Calu3 (cell line): ENCODE measurements around the gene RUNDC1. TPM values are rescaled to one million over a fixed set of nuclear protein-coding genes. Genes with fewer than 3 reads are reported as not detected.

ENCODE experiments used
- Bru-seq: library from RNA; stranded (reverse); fragments of 400-500 nt; gene quantifications from one replicate; lab custom pipeline; 2021; lab: Mats Ljungman, UMichigan
- BruChase-seq, 2 experiments: library from RNA; stranded (reverse); fragments of 400-500 nt; gene quantifications; one replicate each; lab custom pipeline; 2021; lab: Mats Ljungman, UMichigan
- BruUV-seq: library from RNA; stranded (reverse); fragments of 400-500 nt; replicated peaks from 2 replicates; lab custom pipeline; 2021; lab: Mats Ljungman, UMichigan
- CTCF ChIA-PET: fragments of 300-600 bp; sonication (Branson Sonifier 250); formaldehyde crosslinking; loops from one replicate; lab custom pipeline; 2022; ENCODE audit warnings: antibody characterized with exemption; lab: Charles Lee
- DNase-seq: peaks from one replicate; pipeline ENCODE4 v3.0.0; 2022
- H3K27ac Mint-ChIP-seq: one replicate; pipeline ENCODE4 v1.8.0; 2022; ENCODE audit warnings: mixed read lengths; ENCODE audit not compliant: unreplicated experiment
- H3K27me3 Mint-ChIP-seq: one replicate; pipeline ENCODE4 v1.8.0; 2022; ENCODE audit warnings: mixed read lengths; ENCODE audit not compliant: unreplicated experiment
- H3K36me3 Mint-ChIP-seq: one replicate; pipeline ENCODE4 v1.8.0; 2022; ENCODE audit warnings: mild to moderate bottlenecking, moderate library complexity, mixed read lengths; ENCODE audit not compliant: insufficient read depth, unreplicated experiment
- H3K4me1 Mint-ChIP-seq: one replicate; pipeline ENCODE4 v1.8.0; 2022; ENCODE audit warnings: mild to moderate bottlenecking, low read depth, mixed read lengths; ENCODE audit not compliant: unreplicated experiment
- H3K4me3 Mint-ChIP-seq: one replicate; pipeline ENCODE4 v1.8.0; 2022; ENCODE audit warnings: mild to moderate bottlenecking, low read depth, moderate library complexity, mixed read lengths; ENCODE audit not compliant: unreplicated experiment
- H3K9me3 Mint-ChIP-seq: one replicate; pipeline ENCODE4 v1.8.0; 2022; ENCODE audit warnings: low read depth, mixed read lengths; ENCODE audit not compliant: unreplicated experiment
- intact Hi-C: fragments of 100-400 bp; cut with micrococcal nuclease; formaldehyde crosslinking; loops from one replicate; pipeline ENCODE4 v1.10.0; 2022; ENCODE audit not compliant: unreplicated experiment
- long read RNA-seq: library from polyadenylated mRNA; stranded (forward); transcript quantifications from one replicate; pipeline ENCODE4 v2.0.0, GENCODE V29; 2022
- total RNA-seq: library from RNA; stranded (reverse); gene quantifications from 2 replicates; pipeline ENCODE4 v1.2.3, GENCODE V29; 2022
- TF ChIP-seq, protein P1 (sequence below): fragments of 200-600 bp; IDR thresholded peaks from one replicate; pipeline ENCODE4 v1.8.0; 2022; ENCODE audit warnings: antibody characterized with exemption; ENCODE audit not compliant: unreplicated experiment

The RUNDC1 gene
- total RNA-seq (32.8 and 35.4 TPM in 2 replicates), Bru-seq, nascent RNA (percentile 89 among the genes with signal in this experiment), BruChase-seq, experiment 1, labeled RNA remaining after a 6-hour chase (percentile 93 among the genes with signal in this experiment), BruChase-seq, experiment 2, labeled RNA remaining after a 2-hour chase (percentile 92 among the genes with signal in this experiment)
- long read RNA-seq, transcript RUNDC1-201 (5 exons, 3,828 nt), result major isoform, 30 of 39 reads
- long read RNA-seq, partial matches to known transcripts, result 0 of 39 reads
- long read RNA-seq, other reads (novel, unspliced or antisense), result 9 of 39 reads

DNA sequence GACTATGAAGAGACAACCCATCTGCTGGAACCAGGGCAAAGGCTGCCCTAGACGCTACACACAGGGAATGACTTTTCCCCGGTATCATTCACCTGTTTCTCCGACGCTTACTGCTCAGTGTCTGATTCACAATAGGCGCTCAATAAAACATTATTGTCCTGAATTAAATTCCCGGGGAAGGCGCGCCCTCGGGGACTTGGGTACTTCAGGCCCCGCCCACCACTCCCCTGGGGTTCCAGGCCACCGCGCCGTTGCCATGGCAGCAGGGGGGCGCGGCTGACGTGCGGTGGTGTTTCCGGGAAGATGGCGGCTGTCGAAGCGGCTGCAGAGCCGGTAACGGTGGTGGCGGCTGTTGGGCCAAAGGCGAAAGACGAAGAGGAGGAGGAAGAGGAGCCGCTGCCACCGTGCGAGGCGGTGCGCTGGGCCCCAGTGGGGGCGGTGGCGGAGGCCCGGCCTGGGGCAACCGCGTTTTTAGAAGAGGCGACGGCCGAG lies at the start of gene RUNDC1:
Gene RUNDC1 (plus strand): TSS at position 292 of the 492 bp plus-strand sequence. CDS start 12 bp downstream, at position 304.
- CTCF ChIA-PET, result interaction anchor here (0.8 to 1.3 kb wide), 5 partner anchors 9 to 149 kb away, joined by 3 read pairs; partner anchors contain the start of gene RPL27
- Mint-ChIP-seq H3K27me3 (no peaks in the 10 kb centered on the region), H3K4me3 (peak within 1 kb of the TSS; percentile 98), H3K27ac (peak within 1 kb of the TSS; percentile 86), H3K36me3 (peaks cover 48% of the 10 kb centered on the region), H3K9me3 (no peaks in the 10 kb centered on the region), H3K4me1 (peaks cover 33% of the 10 kb centered on the region)
- BruUV-seq, result no TSS peak
- intact Hi-C loops, result no loop called here
- peak; percentile 99 for DNase-seq
- TF ChIP-seq, protein P1, sequence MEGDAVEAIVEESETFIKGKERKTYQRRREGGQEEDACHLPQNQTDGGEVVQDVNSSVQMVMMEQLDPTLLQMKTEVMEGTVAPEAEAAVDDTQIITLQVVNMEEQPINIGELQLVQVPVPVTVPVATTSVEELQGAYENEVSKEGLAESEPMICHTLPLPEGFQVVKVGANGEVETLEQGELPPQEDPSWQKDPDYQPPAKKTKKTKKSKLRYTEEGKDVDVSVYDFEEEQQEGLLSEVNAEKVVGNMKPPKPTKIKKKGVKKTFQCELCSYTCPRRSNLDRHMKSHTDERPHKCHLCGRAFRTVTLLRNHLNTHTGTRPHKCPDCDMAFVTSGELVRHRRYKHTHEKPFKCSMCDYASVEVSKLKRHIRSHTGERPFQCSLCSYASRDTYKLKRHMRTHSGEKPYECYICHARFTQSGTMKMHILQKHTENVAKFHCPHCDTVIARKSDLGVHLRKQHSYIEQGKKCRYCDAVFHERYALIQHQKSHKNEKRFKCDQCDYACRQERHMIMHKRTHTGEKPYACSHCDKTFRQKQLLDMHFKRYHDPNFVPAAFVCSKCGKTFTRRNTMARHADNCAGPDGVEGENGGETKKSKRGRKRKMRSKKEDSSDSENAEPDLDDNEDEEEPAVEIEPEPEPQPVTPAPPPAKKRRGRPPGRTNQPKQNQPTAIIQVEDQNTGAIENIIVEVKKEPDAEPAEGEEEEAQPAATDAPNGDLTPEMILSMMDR, result no peak

DNA sequence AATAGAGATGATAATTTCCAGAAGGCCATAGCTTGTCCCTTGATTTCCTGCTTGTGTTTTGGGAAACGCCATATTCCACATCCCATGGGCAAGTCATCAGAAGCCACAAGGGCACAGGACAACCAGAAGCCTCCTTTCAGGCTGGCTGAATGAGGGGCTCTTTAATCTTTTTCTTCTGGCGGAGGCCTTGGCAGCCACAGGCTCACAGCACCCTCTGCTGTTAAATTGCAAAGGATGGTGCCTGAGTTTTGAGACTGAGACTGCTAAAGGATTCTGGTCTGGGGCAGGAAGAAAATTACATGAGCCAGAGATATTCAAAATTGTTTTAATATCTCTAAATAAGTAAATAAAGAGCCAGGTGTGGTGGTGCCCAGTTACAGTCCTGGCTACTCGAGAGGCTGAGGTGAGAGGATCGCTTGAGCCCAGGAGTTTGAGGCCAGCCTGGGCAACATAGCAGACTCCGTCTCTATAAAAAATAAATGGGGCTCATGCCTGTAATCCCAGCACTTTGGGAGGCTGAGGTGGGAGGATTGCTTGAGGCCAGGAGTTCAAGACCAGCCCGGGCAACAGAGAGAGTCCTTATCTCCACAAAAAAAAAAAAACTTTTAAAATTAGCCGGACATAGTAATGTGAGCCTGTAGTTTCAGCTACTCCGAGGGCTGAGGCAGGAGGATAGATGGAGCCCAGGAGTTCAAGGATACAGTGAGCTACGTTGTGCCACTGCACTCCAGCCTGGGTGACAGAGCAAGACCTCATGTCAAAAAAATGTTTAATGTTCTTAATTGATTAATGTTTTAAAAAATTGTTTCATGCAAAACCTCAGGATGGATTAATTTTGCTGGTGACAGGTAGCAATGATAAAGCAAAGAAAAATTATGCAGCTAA lies 42.4 kb upstream of the RUNDC1 start:
- H3K36me3 Mint-ChIP-seq, result no peaks in the 10 kb centered on the region
- H3K4me3 Mint-ChIP-seq, result no peak overlapping the region
- CTCF ChIA-PET, result interaction anchor here (0.6 to 1.5 kb wide), 5 partner anchors 22 to 216 kb away, joined by 3 to 5 read pairs (median 3); no protein-coding TSS in a partner anchor
- peak; percentile 69 for DNase-seq
- TF ChIP-seq, protein P1, result peak; percentile 80
- no TSS peak for BruUV-seq
- no peak overlapping the region for H3K27ac Mint-ChIP-seq
- intact Hi-C loops, result loop anchor here (1.0 to 2.0 kb wide), 2 partner anchors 95 to 217 kb away; no protein-coding TSS in a partner anchor
- no peaks in the 10 kb centered on the region for H3K4me1 Mint-ChIP-seq
- no peaks in the 10 kb centered on the region for H3K9me3 Mint-ChIP-seq
- H3K27me3 Mint-ChIP-seq, result peaks cover 45% of the 10 kb centered on the region

DNA sequence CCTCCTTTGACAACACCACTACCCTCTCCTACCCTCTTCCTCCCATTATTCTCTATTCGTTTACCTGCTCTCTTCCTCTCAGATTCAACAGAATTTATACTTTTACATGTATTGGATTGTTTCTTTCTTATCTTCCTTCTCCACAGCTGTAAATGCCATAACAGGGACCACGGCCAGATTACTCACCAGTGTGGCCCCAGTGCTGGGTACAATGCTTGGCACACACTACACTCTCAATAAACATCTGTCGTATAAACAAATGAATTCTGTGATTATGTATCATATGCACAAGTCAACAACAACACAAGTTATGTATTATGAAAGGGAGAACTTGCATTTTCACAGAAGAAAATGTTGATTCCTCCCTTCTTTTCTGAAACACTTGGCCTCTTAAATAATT lies 36.2 kb upstream of the RUNDC1 start:
- CTCF ChIA-PET, result interaction anchor here (0.5 to 0.7 kb wide), 2 partner anchors 12 to 762 kb away, joined by 3 to 6 read pairs; no protein-coding TSS in a partner anchor
- BruUV-seq, result no TSS peak
- peaks cover 18% of the 10 kb centered on the region for H3K36me3 Mint-ChIP-seq
- no peak overlapping the region for H3K27ac Mint-ChIP-seq
- H3K4me1 Mint-ChIP-seq, result no peaks in the 10 kb centered on the region
- H3K4me3 Mint-ChIP-seq, result no peak overlapping the region
- H3K9me3 Mint-ChIP-seq, result no peaks in the 10 kb centered on the region
- intact Hi-C loops, result no loop called here
- DNase-seq, result no peak
- TF ChIP-seq, protein P1, result no peak
- H3K27me3 Mint-ChIP-seq, result peaks cover 5% of the 10 kb centered on the region

DNA sequence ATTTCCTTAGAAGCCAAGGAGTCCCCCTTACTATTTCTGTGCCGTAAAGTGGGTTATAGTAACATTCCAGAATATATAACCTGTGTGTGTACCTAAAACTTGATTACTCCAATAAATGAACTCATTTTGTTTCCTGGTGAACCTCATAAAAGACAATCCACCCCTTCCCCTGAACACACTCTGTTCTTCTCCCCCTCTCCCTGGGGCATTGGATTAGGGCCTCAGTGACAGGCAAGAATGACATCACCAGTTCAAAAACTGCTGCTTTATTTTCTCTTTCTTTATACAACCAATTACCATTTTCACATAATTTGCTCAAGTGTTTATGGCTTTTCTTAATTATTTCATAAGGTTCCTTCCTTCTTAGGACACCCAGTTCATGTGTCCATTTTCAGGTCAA lies 33.6 kb upstream of the RUNDC1 start:
- DNase-seq, result no peak
- Mint-ChIP-seq H3K27ac (no peak overlapping the region), H3K27me3 (no peaks in the 10 kb centered on the region), H3K36me3 (peaks cover 38% of the 10 kb centered on the region), H3K9me3 (no peaks in the 10 kb centered on the region), H3K4me1 (no peaks in the 10 kb centered on the region), H3K4me3 (no peak overlapping the region)
- CTCF ChIA-PET, result interaction anchor here (0.6 kb wide), 1 partner anchor 41 kb away, joined by 6 read pairs; no protein-coding TSS in a partner anchor
- TF ChIP-seq, protein P1, result no peak
- BruUV-seq, result no TSS peak
- intact Hi-C loops, result no loop called here
